Heart left ventricle (tissue), 16 donors: ENCODE data around the gene KIAA0825. TPM values are rescaled to one million over a fixed set of nuclear protein-coding genes. Genes with fewer than 3 reads are reported as not detected.

Experiments
- ATAC-seq, 4 donors: fragments of 200-7000 bp; cut with Tn5 transposase; one replicate each; pipeline ENCODE4 v1.9.1; 2020 to 2022; ENCODE audit warnings: moderate library complexity in 4 of 4, mild to moderate bottlenecking in 3 of 4, moderate number of reproducible peaks in 1 of 4
- DNase-seq, 5 donors: peaks; one replicate each; pipeline ENCODE4 v3.0.0-alpha.2; 2020
- H3K27ac ChIP-seq, 12 donors: fragments of 200-600 bp; sonication (generic) in 4 of 12; one replicate each; pipeline versions ENCODE4 v1.5.0 to v1.8.0; 2016 to 2022; ENCODE audit warnings: mild to moderate bottlenecking in 2 of 12
- H3K27me3 ChIP-seq, 9 donors: fragments of 200-600 bp; sonication (generic) in 2 of 9; one replicate each; pipeline versions ENCODE4 v1.5.1 to v1.8.0; 2016 to 2022; ENCODE audit warnings: mild to moderate bottlenecking in 3 of 9
- H3K36me3 ChIP-seq, 9 donors: fragments of 200-600 bp; sonication (generic) in 2 of 9; one replicate each; pipeline versions ENCODE4 v1.5.0 to v1.8.0; 2018 to 2022; ENCODE audit warnings: mild to moderate bottlenecking in 2 of 9
- H3K4me1 ChIP-seq, 12 donors: fragments of 200-600 bp; sonication (generic) in 4 of 12; one replicate each; pipeline versions ENCODE4 v1.5.0 to v1.8.0; 2016 to 2022; ENCODE audit warnings: mild to moderate bottlenecking in 3 of 12
- H3K4me3 ChIP-seq, 12 donors: fragments of 200-600 bp; sonication (generic) in 4 of 12; one replicate each; pipeline versions ENCODE4 v1.5.0 to v1.8.0; 2017 to 2022; ENCODE audit warnings: mild to moderate bottlenecking in 9 of 12, moderate library complexity in 4 of 12
- H3K9me3 ChIP-seq, 12 donors: fragments of 200-600 bp; sonication (generic) in 4 of 12; one replicate each; pipeline versions ENCODE4 v1.5.0 to v1.8.0; 2016 to 2022; ENCODE audit warnings: mild to moderate bottlenecking in 1 of 12
- POLR2A ChIP-seq, 2 donors: fragments of 450-650 bp; IDR thresholded peaks; one replicate each; pipeline ENCODE4 v1.6.1; 2017; ENCODE audit warnings: antibody characterized with exemption in 2 of 2, mild to moderate bottlenecking in 2 of 2, moderate library complexity in 2 of 2
- WGBS, 4 donors: extraction: QIAGEN DNeasy Blood & Tissue Kit in 2 of 4; methylation state at CpG; one replicate each; pipeline versions ENCODE4 v1.1.5 to v1.1.7; 2013 to 2018; 5-methylcytosine and 5-hydroxymethylcytosine counted together
- intact Hi-C, 10 donors: fragments of 100-400 bp; cut with DNase I; formaldehyde crosslinking; loops; one replicate each; pipeline versions ENCODE4 v1.11.1 to v1.14.2; 2022
- polyA plus RNA-seq, 2 donors: library from polyadenylated mRNA; stranded (reverse); fragments of 200-250 nt; gene quantifications; one replicate each; pipeline ENCODE4 v1.2.3, GENCODE V29; 2013
- total RNA-seq, 9 donors: library from RNA; depleted of rRNA in 2 of 9; stranded (reverse); fragments of >200 nt in 2 of 9; fragmentation: NEBNext Ultra II Directional in 3 of 9; extraction: Animal tissue kit (Norgen Biotek cat#: 25700) in 3 of 9; gene quantifications; one replicate each; pipeline versions ENCODE4 v1.1.0 to v1.2.4, GENCODE V29; 2016 to 2023
- TF ChIP-seq, protein P1 (sequence below), 12 donors: fragments of 200-600 bp; sonication (generic) in 4 of 12; IDR thresholded peaks; one replicate each; pipeline versions ENCODE4 v1.5.0 to v1.8.0; 2018 to 2022; ENCODE audit warnings: antibody characterized with exemption in 12 of 12, mild to moderate bottlenecking in 5 of 12
- donor health status: ischemic (EF 13 %, LVEDD 7.1; RV severe dilation, severe dysfunction).
- donor health status: healthy with polysubstance abuse.
- donor health status: DM: no; HTN: yes; CAD: no.
- donor health status: DM: no; HTN: no; CAD: no.
- donor health status: ischemic (EF 25% LVEDD 6.9; RV normal size, moderate dysfunction).
- donor health status: ischemic (EF 25% LVEDD 5.7; RV mildly dilated, moderate dysfunction).
- donor health status: healthy.
- donor health status: DM: yes; HTN: yes; CAD: no.
- donor health status: ischemic (EF 35%, LVEDD 5.7; RV mildly dilated, moderate dysfunction).
- donor health status: nonischemic (EF 11% LVEDD 7.7; RV severe dilation, severe dysfunction).
- donor health status: DM: yes; HTN: yes; CAD: no.
- donor health status: PGD.
- donor health status: ischemic (EF 29% LVEDD 5.4; RV normal size, mild dysfunction).
- donor health status: nonischemic (EF 23%, LVEDD 6.1; RV moderate dilation, normal function).

Gene KIAA0825
- total and polyA plus RNA-seq, 11 donors = 0.27 to 4.1 (median 2.4) TPM

DNA sequence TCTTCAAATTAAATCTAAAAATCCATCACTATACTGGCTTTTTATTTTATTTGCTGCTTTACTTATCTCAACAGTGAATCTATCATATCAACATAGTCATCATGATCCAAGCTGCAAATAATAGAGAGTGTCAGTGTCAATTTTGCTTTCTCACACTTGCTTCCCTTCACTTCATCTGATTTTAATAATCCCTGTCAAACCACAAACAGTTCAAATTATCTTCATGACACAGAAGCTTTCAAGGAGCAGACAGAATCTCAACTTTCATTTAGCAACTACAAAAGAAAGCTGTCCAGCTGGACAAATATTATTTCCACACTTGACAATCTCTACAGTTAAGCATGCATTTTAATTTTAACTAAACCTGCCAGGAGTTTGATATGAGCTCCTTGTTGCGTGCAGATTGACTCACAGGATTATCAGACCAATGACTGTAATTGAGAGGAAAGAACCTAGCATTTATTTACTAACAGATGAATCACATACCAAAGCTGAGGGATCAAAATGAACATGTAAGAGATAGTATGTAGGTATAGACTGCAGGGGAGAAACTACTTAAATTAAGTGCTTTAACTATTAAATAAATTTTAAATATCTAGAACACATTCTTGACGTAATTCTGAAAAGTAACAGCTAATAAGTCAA is 56.0 kb downstream of the KIAA0825 start:
- no peaks in the 10 kb centered on the region for H3K4me1 ChIP-seq
- intact Hi-C loops = no loop called here
- 84 to 95% (median 88%) methylated on average over 2 of the region's 2 CpGs for WGBS, 4 donors
- DNase-seq = no peak
- TF ChIP-seq, protein P1, sequence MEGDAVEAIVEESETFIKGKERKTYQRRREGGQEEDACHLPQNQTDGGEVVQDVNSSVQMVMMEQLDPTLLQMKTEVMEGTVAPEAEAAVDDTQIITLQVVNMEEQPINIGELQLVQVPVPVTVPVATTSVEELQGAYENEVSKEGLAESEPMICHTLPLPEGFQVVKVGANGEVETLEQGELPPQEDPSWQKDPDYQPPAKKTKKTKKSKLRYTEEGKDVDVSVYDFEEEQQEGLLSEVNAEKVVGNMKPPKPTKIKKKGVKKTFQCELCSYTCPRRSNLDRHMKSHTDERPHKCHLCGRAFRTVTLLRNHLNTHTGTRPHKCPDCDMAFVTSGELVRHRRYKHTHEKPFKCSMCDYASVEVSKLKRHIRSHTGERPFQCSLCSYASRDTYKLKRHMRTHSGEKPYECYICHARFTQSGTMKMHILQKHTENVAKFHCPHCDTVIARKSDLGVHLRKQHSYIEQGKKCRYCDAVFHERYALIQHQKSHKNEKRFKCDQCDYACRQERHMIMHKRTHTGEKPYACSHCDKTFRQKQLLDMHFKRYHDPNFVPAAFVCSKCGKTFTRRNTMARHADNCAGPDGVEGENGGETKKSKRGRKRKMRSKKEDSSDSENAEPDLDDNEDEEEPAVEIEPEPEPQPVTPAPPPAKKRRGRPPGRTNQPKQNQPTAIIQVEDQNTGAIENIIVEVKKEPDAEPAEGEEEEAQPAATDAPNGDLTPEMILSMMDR (IDR thresholded peaks at IDR 0.05) = no peak
- TF ChIP-seq POLR2A (IDR thresholded peaks at IDR 0.05) = no peak
- ATAC-seq = no peak
- no peak overlapping the region for H3K4me3 ChIP-seq
- H3K27me3 ChIP-seq = no peaks in the 10 kb centered on the region
- no peaks in the 10 kb centered on the region for H3K36me3 ChIP-seq
- H3K9me3 ChIP-seq = no peaks in the 10 kb centered on the region
- H3K27ac ChIP-seq = no peak overlapping the region

DNA sequence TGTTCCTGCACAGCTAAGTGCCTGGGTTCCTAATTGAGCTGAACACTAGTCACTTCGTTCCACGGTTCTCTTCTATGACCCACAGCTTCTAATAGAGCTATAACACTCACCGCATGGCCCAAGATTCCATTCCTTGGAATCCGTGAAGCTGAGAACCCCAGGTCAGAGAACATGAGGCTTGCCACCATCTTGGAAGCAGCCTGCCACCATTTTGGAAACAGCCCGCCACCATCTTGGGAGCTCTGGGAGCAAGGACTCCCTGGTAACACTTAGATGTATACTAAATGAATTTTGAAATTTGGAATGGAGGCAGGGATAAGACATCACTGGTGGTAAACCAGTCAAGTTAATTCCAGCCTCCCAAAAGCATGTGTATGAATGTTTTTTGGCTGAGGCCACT is 60.4 kb downstream of the KIAA0825 start:
- no peak for TF ChIP-seq POLR2A (IDR thresholded peaks at IDR 0.05)
- TF ChIP-seq, protein P1 (IDR thresholded peaks at IDR 0.05) = no peak
- Histone ChIP-seq H3K4me1 (no peaks in the 10 kb centered on the region), H3K27me3 (no peaks in the 10 kb centered on the region), H3K27ac (no peak overlapping the region), H3K36me3 (no peaks in the 10 kb centered on the region), H3K9me3 (no peaks in the 10 kb centered on the region), H3K4me3 (no peak overlapping the region)
- no peak for ATAC-seq
- 97 to 100% (median 99%) methylated on average over 5 of the region's 5 CpGs for WGBS, 4 donors
- intact Hi-C loops = no loop called here
- DNase-seq = no peak

DNA sequence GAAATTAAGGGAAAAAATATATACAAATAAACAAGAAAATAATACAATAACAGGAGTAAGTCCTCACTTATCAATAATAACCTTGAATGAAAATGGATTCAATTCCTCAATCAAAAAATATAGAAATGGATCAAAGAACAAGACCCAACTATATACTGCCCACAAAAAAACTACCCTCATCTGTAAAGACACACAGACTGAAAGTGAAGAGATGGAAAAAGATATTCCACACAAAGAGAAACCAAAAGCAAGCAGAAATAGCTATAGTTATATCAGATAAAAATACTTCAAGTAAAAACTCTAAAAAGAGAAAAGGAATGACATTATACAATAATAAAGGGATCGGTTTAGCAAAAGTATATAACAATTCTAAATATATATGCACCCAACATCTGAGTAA is 66.5 kb downstream of the KIAA0825 start:
- TF ChIP-seq POLR2A (IDR thresholded peaks at IDR 0.05) = no peak
- intact Hi-C loops = no loop called here
- H3K36me3 ChIP-seq = no peaks in the 10 kb centered on the region
- ATAC-seq (no peak), DNase-seq (no peak)
- WGBS, 4 donors = 93 to 97% (median 97%) methylated on average over 1 of the region's 1 CpG
- peaks cover 0 to 28% (median 0%) of the 10 kb centered on the region in 12 donors for H3K9me3 ChIP-seq
- no peak overlapping the region for H3K4me3 ChIP-seq
- H3K27me3 ChIP-seq = no peaks in the 10 kb centered on the region
- no peaks in the 10 kb centered on the region for H3K4me1 ChIP-seq
- H3K27ac ChIP-seq = no peak overlapping the region

DNA sequence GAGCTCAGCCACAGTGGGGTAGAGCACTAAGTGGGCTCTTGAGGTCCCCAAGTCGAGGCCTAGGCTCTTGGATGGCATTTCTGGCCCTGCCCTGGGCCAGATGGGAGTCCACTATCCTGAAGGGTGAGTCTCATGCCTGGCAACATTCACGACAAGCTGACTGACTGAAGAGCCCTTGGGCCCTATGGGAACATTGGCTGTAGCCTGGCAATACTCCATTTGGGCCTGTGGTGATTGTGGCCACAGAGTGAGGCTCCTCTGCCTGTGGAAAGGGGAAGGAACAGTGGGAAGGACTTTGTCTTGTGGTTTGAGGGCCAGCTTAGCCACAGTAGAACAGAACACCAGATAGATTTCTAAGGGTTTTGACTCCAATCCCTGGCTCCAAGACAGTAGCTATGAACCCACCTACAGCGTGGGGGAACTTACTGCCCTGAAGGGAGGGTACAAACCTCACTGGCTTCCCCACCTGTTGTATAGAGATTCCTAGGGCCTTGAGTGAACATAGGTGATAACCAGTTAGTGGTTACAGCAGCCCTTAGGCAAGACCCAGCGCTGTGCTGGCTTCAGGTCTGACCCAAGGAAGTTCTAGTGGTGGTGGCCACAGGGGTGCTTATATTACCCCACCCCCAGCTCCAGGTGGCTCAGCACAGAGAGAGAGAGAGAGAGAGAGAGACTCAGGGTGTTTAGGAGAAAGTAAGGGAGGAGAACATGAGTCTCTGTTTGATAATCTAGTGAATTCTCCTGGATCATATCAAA is 72.4 kb downstream of the KIAA0825 start:
- H3K36me3 ChIP-seq = no peaks in the 10 kb centered on the region
- TF ChIP-seq POLR2A (IDR thresholded peaks at IDR 0.05) = no peak
- TF ChIP-seq, protein P1 (IDR thresholded peaks at IDR 0.05) = no peak
- intact Hi-C loops = no loop called here
- 80 to 90% (median 86%) methylated on average over 3 to 4 of the region's 4 CpGs for WGBS, 4 donors
- peaks cover 0 to 20% (median 4%) of the 10 kb centered on the region in 12 donors for H3K9me3 ChIP-seq
- H3K27me3 ChIP-seq = no peaks in the 10 kb centered on the region
- peak in 3 of 4 donors; percentile 36 to 47 (median 39) for ATAC-seq
- H3K4me3 ChIP-seq = no peak overlapping the region
- H3K4me1 ChIP-seq = peaks cover 0 to 24% (median 0%) of the 10 kb centered on the region in 12 donors
- DNase-seq = peak in 2 of 5 donors; percentile 14 to 20
- H3K27ac ChIP-seq = no peak overlapping the region
